Panc1 (cell line): ENCODE measurements around the gene TARP.
"Not testable (repeated sequence)": the region's sequence is repeated elsewhere in the genome, so short reads cannot be mapped to it uniquely, and the experiment has no call there.

Experiments
- ATAC-seq: fragments of 200-7000 bp; cut with Tn5 transposase; 2 replicates; pipeline ENCODE4 v1.9.1; 2020; ENCODE audit warnings: mild to moderate bottlenecking, moderate library complexity
- BruUV-seq: library from RNA; stranded (reverse); fragments of 400-500 nt; replicated peaks from 2 replicates; lab custom pipeline; 2021; lab: Mats Ljungman, UMichigan
- CTCF ChIA-PET: fragments of 300-600 bp; sonication (Branson Sonifier 250); formaldehyde crosslinking; loops from one replicate; lab custom pipeline; 2022; ENCODE audit warnings: antibody characterized with exemption; lab: Charles Lee
- POLR2A ChIA-PET: fragments of 300-600 bp; sonication (Branson Sonifier 250); formaldehyde crosslinking; loops from one replicate; lab custom pipeline; 2022; ENCODE audit warnings: antibody characterized with exemption; lab: Charles Lee
- DNase-seq: peaks from one replicate; pipeline ENCODE4 v3.0.0-alpha.2; 2010; ENCODE audit warnings: low read depth, low spot score
- H3K27ac ChIP-seq: 2 replicates; pipeline ENCODE4 v1.5.1; 2011; ENCODE audit warnings: mild to moderate bottlenecking, low read length, inconsistent platforms
- H3K27me3 ChIP-seq: fragments of 200-500 bp; sonication (Bioruptor generic); 2 replicates; pipeline ENCODE4 v1.6.0; 2014; ENCODE audit warnings: low read length, inconsistent platforms; ENCODE audit not compliant: control insufficient read depth, insufficient read depth
- H3K36me3 ChIP-seq: fragments of 200-500 bp; sonication (Bioruptor generic); 2 replicates; pipeline ENCODE4 v1.5.1; 2014; ENCODE audit warnings: inconsistent platforms, mild to moderate bottlenecking, low read length, moderate library complexity; ENCODE audit not compliant: control insufficient read depth, insufficient read depth
- H3K4me1 ChIP-seq: 2 replicates; pipeline ENCODE4 v1.5.1; 2011; ENCODE audit warnings: inconsistent platforms, mild to moderate bottlenecking, low read length, moderate library complexity; ENCODE audit not compliant: control insufficient read depth, insufficient read depth
- H3K4me3 ChIP-seq, 2 experiments: 2 replicates each; pipeline ENCODE4 v1.5.1; 2011 to 2012; ENCODE audit warnings: low read depth in 2 of 2, low read length in 2 of 2, mild to moderate bottlenecking in 2 of 2, inconsistent platforms in 1 of 2, moderate library complexity in 1 of 2
- H3K9me3 ChIP-seq: fragments of 200-500 bp; sonication (Bioruptor generic); 2 replicates; pipeline ENCODE4 v1.5.1; 2014; ENCODE audit warnings: low read depth, mild to moderate bottlenecking, inconsistent platforms, low read length, moderate library complexity; ENCODE audit not compliant: control insufficient read depth, insufficient read depth
- in situ Hi-C: cut with HindIII; loops from 2 replicates; pipeline ENCODE4 v1.10.0; 2016; ENCODE audit warnings: low sequenced_read_pairs, low pct_unique_long_range_greater_than_20kb
- intact Hi-C: fragments of 100-400 bp; cut with micrococcal nuclease; formaldehyde crosslinking; loops from one replicate; pipeline ENCODE4 v1.10.0; 2022; ENCODE audit not compliant: unreplicated experiment

Gene TARP

GRCh38 chr7:38270405-38270804, 3.0 kb downstream of the TARP start:
- H3K4me3 ChIP-seq, POLR2A ChIA-PET, CTCF ChIA-PET, H3K27ac ChIP-seq, H3K27me3 ChIP-seq, DNase-seq, BruUV-seq, ATAC-seq, H3K9me3 ChIP-seq, H3K36me3 ChIP-seq, H3K4me1 ChIP-seq, in situ Hi-C loops: not testable (repeated sequence)
- intact Hi-C loops, result loop anchor here (1.0 kb wide), 1 partner anchor 16 kb away; no protein-coding TSS in a partner anchor

GRCh38 chr7:38269704-38270346, 3.6 kb downstream of the TARP start:
- intact Hi-C loops, result loop anchor here (1.0 kb wide), 1 partner anchor 16 kb away; no protein-coding TSS in a partner anchor
- ATAC-seq, H3K4me3 ChIP-seq, CTCF ChIA-PET, H3K36me3 ChIP-seq, H3K4me1 ChIP-seq, H3K9me3 ChIP-seq, in situ Hi-C loops, DNase-seq, POLR2A ChIA-PET, H3K27ac ChIP-seq, H3K27me3 ChIP-seq, BruUV-seq: not testable (repeated sequence)

DNA sequence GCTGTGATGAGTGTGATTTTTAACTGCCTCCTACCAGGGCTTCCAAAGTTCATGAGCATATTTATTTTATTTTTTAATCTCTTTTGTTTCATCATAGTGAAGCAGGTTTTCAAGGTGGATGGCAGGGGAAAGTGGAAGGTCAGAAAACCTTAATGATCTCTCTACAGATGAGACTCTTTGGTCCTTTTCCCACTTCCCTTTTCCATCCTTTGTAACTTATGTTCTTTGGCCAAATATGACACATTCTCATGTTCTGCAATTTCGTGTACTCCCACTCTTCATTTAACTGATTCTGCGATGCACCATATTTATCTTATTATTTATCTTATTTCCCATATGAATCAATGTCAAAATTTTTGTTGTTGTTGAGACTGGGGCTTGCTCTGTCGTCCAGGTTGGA, 7.5 kb downstream of the TARP start:
- ATAC-seq, H3K36me3 ChIP-seq, BruUV-seq, intact Hi-C loops, H3K4me3 ChIP-seq, H3K27me3 ChIP-seq, POLR2A ChIA-PET, CTCF ChIA-PET, H3K9me3 ChIP-seq, H3K27ac ChIP-seq, H3K4me1 ChIP-seq, in situ Hi-C loops, DNase-seq: not testable (repeated sequence)

- ATAC-seq, H3K27ac ChIP-seq, H3K9me3 ChIP-seq, H3K4me1 ChIP-seq, in situ Hi-C loops, POLR2A ChIA-PET, DNase-seq, BruUV-seq, CTCF ChIA-PET, intact Hi-C loops, H3K27me3 ChIP-seq, H3K36me3 ChIP-seq, H3K4me3 ChIP-seq: not testable (repeated sequence)
Measured at GRCh38 chr7:38264602-38265001, 8.8 kb downstream of the TARP start.

- H3K9me3 ChIP-seq, H3K4me1 ChIP-seq, BruUV-seq, in situ Hi-C loops, H3K36me3 ChIP-seq, ATAC-seq, H3K27me3 ChIP-seq, H3K27ac ChIP-seq, H3K4me3 ChIP-seq, CTCF ChIA-PET, POLR2A ChIA-PET, intact Hi-C loops, DNase-seq: not testable (repeated sequence)
Measured at GRCh38 chr7:38263274-38263673, 10.2 kb downstream of the TARP start.
